ENCODE data around the gene AGRP.

AGRP gene

DNA sequence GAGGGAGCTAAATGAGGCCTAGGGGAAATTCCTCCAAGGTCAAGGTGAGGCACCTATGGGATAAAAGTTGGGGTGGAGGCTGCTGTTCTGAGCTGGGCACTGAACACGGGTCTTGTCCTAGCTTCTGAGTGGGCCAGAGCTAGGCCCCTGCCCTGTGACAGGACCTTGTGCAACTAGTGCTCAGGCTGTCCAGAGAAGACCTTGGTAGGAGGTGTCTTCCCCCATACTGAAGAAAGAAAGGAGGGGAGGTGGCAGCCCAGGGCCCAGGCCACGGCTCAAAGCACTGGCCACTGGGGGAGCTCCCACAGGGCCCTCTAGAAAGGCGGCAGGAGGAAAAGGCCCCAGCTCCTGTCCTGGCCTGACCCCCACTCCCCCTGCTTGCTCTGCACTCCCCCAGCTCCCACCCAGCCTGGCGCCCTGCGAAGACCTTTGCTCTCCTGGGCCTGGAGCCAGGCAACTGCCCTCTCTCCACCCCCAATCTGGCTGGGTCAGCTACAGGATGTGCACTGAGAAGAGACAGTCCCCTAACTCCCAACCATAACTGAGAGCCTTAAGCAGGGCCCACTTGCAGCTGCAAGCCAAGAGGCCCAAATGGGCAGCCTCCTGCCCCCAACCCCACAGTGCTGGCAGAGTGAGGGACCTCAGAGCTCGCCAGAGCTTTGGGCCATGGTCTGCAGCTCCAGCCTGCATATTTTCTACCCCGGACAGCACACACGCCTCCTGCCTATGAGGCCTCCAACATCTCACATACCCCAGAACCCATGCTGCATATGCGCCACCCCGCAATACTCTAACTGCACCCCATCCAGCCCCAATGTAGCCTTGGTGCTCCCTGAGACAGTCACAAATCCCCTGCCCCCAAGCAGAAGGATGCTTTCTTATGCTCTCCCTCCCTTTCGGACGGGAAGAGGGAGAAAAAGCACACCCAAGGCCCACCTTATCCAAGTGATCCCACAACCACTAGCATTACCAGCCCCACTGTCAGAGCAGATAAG, 37.1 kb downstream of the AGRP start:
- Mint-ChIP-seq H3K27me3 (no peaks in the 10 kb centered on the region), H3K4me3 (no peak overlapping the region), H3K9me3 (no peaks in the 10 kb centered on the region), H3K4me1 (peaks cover 16% of the 10 kb centered on the region), H3K27ac (no peak overlapping the region)
- DNase-seq (no peak), ATAC-seq (no peak)

DNA sequence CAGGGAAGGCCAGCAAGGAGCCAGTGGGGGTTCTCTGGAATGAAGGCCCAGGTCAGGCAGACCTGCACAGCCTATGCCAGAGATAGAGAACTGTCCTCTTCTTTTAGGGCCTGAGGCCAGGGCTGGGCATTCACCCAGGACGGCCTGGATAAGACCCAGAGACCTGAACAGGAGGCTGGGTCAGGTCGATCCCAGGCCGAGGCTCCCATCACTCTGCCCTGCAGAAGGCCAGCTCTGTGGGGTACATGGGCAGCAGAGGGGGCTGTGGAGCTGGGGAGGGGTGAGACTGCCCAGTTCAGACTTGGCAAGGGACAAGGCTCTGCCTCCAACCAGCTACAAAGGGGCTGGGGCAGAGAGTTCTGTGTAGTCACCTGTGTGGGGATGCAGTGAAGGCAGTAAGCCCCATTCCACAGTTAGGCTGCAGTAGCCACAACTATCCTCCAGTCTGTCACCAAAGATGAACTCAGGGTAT, 37.9 kb downstream of the AGRP start:
- ATAC-seq (no peak), DNase-seq (no peak)
- Mint-ChIP-seq H3K27ac (no peak overlapping the region), H3K4me1 (peaks cover 17% of the 10 kb centered on the region), H3K9me3 (no peaks in the 10 kb centered on the region), H3K4me3 (no peak overlapping the region), H3K27me3 (no peaks in the 10 kb centered on the region)

GRCh38 chr16:67445126-67445426, 38.3 kb downstream of the AGRP start:
- Mint-ChIP-seq H3K4me1 (peaks cover 17% of the 10 kb centered on the region), H3K27ac (peak overlapping the region in 1 of 2 donors; percentile 6), H3K4me3 (no peak overlapping the region), H3K27me3 (no peaks in the 10 kb centered on the region), H3K9me3 (no peaks in the 10 kb centered on the region)
- ATAC-seq, result no peak
- no peak for DNase-seq

GRCh38 chr16:67444259-67445125, 38.9 kb downstream of the AGRP start:
- H3K4me1 Mint-ChIP-seq, result peaks cover 17% of the 10 kb centered on the region
- DNase-seq (no peak), ATAC-seq (no peak)
- H3K27ac Mint-ChIP-seq, result peak overlapping the region in 1 of 2 donors; percentile 92
- no peak overlapping the region for H3K4me3 Mint-ChIP-seq
- no peaks in the 10 kb centered on the region for H3K27me3 Mint-ChIP-seq
- no peaks in the 10 kb centered on the region for H3K9me3 Mint-ChIP-seq

DNA sequence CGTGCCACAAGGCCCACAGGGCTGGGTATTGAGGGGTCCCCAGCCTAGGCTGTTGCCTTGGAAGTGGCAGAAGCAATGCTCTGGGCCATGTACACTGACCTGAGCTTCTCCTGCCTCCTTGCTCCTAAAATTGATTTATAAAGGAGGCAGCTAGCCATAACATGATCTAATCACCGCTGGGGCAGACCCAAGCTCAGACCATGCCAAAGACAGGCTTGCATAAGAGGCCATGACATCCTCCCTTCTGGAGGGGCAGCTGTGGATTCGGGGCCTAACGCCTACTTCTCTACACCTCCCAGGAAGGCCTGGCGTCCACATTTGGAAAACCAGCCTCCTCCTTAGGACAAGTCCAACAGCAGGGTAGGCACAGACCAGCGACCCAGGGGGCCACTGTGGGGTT, 40.1 kb downstream of the AGRP start:
- Mint-ChIP-seq H3K4me3 (no peak overlapping the region), H3K9me3 (no peaks in the 10 kb centered on the region), H3K27ac (peak overlapping the region in 1 of 2 donors; percentile 28), H3K27me3 (no peaks in the 10 kb centered on the region), H3K4me1 (peaks cover 17% of the 10 kb centered on the region)
- DNase-seq (no peak), ATAC-seq (no peak)

GRCh38 chr16:67442581-67443255, 40.6 kb downstream of the AGRP start:
- H3K4me3 Mint-ChIP-seq, result no peak overlapping the region
- no peak for ATAC-seq
- H3K27me3 Mint-ChIP-seq, result no peaks in the 10 kb centered on the region
- peaks cover 20% of the 10 kb centered on the region for H3K4me1 Mint-ChIP-seq
- no peaks in the 10 kb centered on the region for H3K9me3 Mint-ChIP-seq
- DNase-seq, result no peak
- peak overlapping the region in 1 of 2 donors; percentile 12 for H3K27ac Mint-ChIP-seq

DNA sequence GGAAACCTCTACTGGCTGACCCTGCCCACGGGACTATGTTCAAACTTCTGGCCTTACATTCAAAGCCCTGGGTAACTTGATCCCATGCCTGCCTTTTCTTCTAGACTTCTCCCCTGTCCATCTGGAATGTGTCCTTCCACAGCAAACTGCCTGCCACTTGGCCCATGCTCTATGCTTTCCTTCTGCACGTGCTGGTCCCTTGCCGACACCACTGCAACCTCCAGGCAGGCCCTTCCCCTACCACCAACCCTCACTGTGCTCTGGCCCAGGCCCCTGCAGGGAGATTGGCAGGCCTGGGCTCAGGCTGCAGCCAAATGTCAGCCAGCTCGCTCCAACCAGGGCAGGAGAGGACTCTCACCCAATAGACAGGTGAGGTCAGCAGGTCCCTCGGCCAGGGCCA, 41.4 kb downstream of the AGRP start:
- H3K9me3 Mint-ChIP-seq, result no peaks in the 10 kb centered on the region
- peaks cover 24% of the 10 kb centered on the region for H3K4me1 Mint-ChIP-seq
- DNase-seq, result no peak
- no peak for ATAC-seq
- H3K27me3 Mint-ChIP-seq, result no peaks in the 10 kb centered on the region
- no peak overlapping the region for H3K4me3 Mint-ChIP-seq
- peak overlapping the region in 1 of 2 donors; percentile 88 for H3K27ac Mint-ChIP-seq

DNA sequence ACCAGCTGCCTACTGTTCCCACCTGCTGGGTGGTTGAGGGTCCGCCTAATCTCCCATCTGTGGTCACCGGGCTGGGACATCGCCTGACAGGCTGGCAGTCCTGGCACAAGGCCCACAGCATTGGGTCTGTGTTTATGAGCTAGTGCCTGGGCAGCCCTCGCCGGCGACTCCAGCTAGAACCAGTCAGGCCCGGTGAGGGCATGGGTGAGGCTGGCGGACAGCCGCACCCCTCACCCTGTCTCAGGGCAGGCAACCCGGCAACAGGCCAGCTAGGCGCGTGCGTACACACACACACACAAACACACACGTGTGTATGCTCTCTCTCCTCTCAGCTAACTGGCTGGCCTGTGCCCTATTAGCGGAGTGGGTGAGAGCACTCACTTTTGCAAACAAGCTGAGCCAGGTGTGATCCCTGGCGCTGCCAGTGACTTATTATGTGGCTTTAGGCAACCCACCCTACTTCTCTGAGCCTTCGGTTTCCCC, 42.0 kb downstream of the AGRP start:
- no peak overlapping the region for H3K27ac Mint-ChIP-seq
- no peaks in the 10 kb centered on the region for H3K9me3 Mint-ChIP-seq
- no peak for DNase-seq
- no peak for ATAC-seq
- peaks cover 20% of the 10 kb centered on the region for H3K4me1 Mint-ChIP-seq
- no peaks in the 10 kb centered on the region for H3K27me3 Mint-ChIP-seq
- H3K4me3 Mint-ChIP-seq, result no peak overlapping the region

- ATAC-seq (no peak), DNase-seq (no peak)
- H3K9me3 Mint-ChIP-seq, result no peaks in the 10 kb centered on the region
- H3K27me3 Mint-ChIP-seq, result no peaks in the 10 kb centered on the region
- peaks cover 18% of the 10 kb centered on the region for H3K4me1 Mint-ChIP-seq
- no peak overlapping the region for H3K4me3 Mint-ChIP-seq
- peak overlapping the region in 1 of 2 donors; percentile 80 for H3K27ac Mint-ChIP-seq
Measured at GRCh38 chr16:67438824-67439393, 44.4 kb downstream of the AGRP start.

DNA sequence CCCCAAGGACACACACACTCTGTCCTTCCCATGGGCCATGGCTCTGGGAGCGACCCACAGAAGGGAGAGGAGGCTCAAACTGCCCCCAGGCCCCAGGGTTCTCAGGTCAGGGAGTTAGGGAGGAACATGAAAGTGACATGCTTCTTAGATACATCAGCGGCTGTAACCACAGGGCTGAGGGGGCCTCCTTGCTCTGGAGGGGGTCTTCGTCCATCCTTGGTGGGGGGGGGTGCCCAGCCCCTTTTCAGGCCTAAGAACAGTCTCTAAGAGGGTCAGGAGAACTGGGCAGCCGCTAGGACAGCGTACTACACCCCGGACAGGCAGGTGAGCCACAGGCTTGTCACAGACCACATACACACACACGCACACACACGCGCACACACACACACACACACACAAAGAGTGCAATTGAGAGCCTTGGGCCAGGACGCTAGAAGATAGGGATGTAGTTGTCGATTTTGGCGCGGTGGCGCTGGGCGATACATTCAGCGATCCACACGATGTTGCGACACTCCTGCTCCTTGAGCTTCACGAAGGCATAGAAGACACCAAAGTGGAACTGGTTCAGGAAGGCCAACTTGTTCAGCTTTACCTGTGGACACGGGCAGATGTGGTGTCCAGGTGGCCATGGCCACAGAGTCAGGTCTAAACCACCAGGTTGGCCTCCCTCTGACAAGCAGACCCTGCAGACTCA, 45.1 kb downstream of the AGRP start:
- peak overlapping the region; percentile 72 to 80 for H3K27ac Mint-ChIP-seq

DNA sequence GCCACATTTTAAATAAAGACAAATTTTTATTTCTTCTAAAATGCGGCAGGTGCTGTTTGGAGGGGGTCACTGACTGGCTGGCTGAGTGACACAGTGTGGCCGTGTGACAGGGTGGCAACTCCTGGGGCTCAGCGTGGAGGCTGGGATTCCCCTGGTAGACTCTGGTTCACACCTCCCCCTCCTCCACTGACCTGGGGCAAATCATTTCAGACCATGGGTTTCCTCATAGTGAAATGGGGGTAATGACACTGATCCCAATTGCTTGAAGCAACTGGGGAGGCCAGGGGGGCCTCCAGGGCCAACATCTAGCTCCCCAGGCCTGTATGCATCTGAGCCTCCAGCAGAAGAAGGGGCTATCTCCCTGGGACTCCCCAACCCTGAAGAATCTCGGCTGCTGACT, 45.8 kb downstream of the AGRP start:
- Mint-ChIP-seq H3K27ac (peak overlapping the region in 1 of 2 donors; percentile 48), H3K27me3 (peaks cover 10% of the 10 kb centered on the region), H3K4me3 (no peak overlapping the region), H3K4me1 (peaks cover 21% of the 10 kb centered on the region), H3K9me3 (no peaks in the 10 kb centered on the region)
- peak in 1 of 2 donors; percentile 44 for DNase-seq
- ATAC-seq, result peak; percentile 79

More for the DNA sequence above, 45.1 kb downstream of the AGRP start:
- no peak for ATAC-seq
- H3K4me3 Mint-ChIP-seq, result no peak overlapping the region
- H3K9me3 Mint-ChIP-seq, result no peaks in the 10 kb centered on the region
- no peak for DNase-seq
- peaks cover 3% of the 10 kb centered on the region for H3K27me3 Mint-ChIP-seq
- peaks cover 18% of the 10 kb centered on the region for H3K4me1 Mint-ChIP-seq

- Mint-ChIP-seq H3K4me1 (peaks cover 22% of the 10 kb centered on the region), H3K27me3 (peaks cover 18% of the 10 kb centered on the region), H3K4me3 (no peak overlapping the region), H3K9me3 (no peaks in the 10 kb centered on the region), H3K27ac (no peak overlapping the region)
- DNase-seq, result no peak
- no peak for ATAC-seq
Measured at GRCh38 chr16:67436640-67437193, 46.6 kb downstream of the AGRP start.

DNA sequence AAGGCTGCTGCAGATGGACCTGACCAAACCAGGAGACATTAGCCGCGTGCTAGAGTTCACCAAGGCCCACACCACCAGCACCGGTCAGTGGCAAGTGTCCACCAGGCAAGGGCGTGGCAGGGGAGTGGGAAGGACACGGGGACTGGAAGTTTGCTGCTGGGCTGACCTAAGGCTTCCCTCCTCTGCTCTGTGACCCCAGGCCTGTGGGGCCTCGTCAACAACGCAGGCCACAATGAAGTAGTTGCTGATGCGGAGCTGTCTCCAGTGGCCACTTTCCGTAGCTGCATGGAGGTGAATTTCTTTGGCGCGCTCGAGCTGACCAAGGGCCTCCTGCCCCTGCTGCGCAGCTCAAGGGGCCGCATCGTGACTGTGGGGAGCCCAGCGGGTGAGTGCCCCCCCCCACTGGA, 47.6 kb downstream of the AGRP start:
- Mint-ChIP-seq H3K27ac (no peak overlapping the region), H3K27me3 (peaks cover 24% of the 10 kb centered on the region), H3K9me3 (no peaks in the 10 kb centered on the region), H3K4me3 (no peak overlapping the region), H3K4me1 (peaks cover 21% of the 10 kb centered on the region)
- no peak for ATAC-seq
- no peak for DNase-seq

DNA sequence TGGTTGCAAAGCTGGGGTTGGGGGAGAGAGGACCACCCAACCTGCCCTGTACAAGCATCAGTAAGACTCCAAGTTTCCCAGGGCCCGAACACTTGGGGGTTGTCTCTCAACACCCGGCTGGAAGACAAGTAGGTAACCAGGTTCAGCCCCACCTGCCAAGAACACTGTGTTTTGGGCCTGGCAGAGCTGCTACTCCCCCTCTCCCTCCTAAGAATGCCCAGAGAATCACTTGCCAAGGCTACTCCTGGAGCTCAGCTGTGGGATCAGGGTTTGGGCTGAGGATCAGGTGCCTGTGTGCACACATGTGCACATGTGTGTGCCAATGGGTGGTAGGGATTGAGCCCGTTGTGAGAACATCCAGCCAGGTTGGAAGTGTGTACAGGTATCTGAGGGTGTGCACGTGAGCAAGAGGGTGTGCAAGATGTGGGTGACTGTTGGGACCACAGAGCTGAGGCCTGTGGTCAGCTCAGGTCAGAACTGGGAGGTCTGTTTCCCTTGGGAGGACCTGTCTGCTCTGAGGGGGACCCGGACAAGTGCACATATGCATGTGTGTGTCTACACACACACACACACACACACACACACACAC, 50.1 kb downstream of the AGRP start:
- Mint-ChIP-seq H3K27ac (no peak overlapping the region), H3K9me3 (no peaks in the 10 kb centered on the region), H3K4me1 (peaks cover 40% of the 10 kb centered on the region), H3K27me3 (peaks cover 49% of the 10 kb centered on the region), H3K4me3 (no peak overlapping the region)
- DNase-seq (no peak), ATAC-seq (no peak)

All from stimulated activated naive CD8-positive, alpha-beta T cell treated with anti-CD3 and anti-CD28 coated beads, Interleukin-15, amount 100 ng/mL, for 72 hours (primary cell).